Lung microvascular endothelial cell (primary cell): ENCODE measurements around the gene SURF6. TPM values are rescaled to one million over a fixed set of nuclear protein-coding genes. Genes with fewer than 3 reads are reported as not detected.
A peak's percentile ranks its signal among the peaks of the same experiment; 100 is the strongest.

Experiments used
- DNase-seq, 2 donors: peaks; one replicate each; pipeline versions ENCODE4 v3.0.0 to v3.0.0-alpha.2; 2010; ENCODE audit warnings: low read depth in 2 of 2
- total RNA-seq: library from RNA; depleted of rRNA; stranded (reverse); fragments of >200 nt; gene quantifications from 2 replicates; pipeline ENCODE4 v1.2.1, GENCODE V29; 2014

SURF6 gene
- total RNA-seq, 1 donor from 2014 or later: 6.5 TPM

- DNase-seq: peak; percentile 11 to 78
These were observed 32.4 kb upstream of the SURF6 start for GRCh38 chr9:133368249-133368881.

GRCh38 chr9:133367778-133368177 is 31.8 kb upstream of the SURF6 start:
- no peak for DNase-seq

- no peak for DNase-seq
These were observed 31.2 kb upstream of the SURF6 start for GRCh38 chr9:133367221-133367620.

GRCh38 chr9:133366435-133366834 is 30.4 kb upstream of the SURF6 start:
- no peak for DNase-seq

GRCh38 chr9:133362359-133363044 is 26.5 kb upstream of the SURF6 start:
- DNase-seq: no peak

- DNase-seq: no peak
These were observed 25.6 kb upstream of the SURF6 start for GRCh38 chr9:133361507-133362092.

GRCh38 chr9:133360400-133361393 is 24.7 kb upstream of the SURF6 start:
- DNase-seq: no peak

- peak; percentile 16 to 46 for DNase-seq
These were observed 23.6 kb upstream of the SURF6 start for GRCh38 chr9:133359399-133360175.

- no peak for DNase-seq
These were observed 21.7 kb upstream of the SURF6 start for GRCh38 chr9:133357656-133358055.

GRCh38 chr9:133356391-133357091 is 20.6 kb upstream of the SURF6 start, which contains the start of the genes SURF1 and SURF2:
Gene SURF1 (minus strand): TSS chr9:133356487. CDS start chr9:133356453, 34 bp downstream.
Gene SURF2 (plus strand): TSS chr9:133356550. CDS start chr9:133356593, 43 bp downstream.
- DNase-seq: peak; percentile 42 to 70

GRCh38 chr9:133355881-133356357 is 19.9 kb upstream of the SURF6 start:
- peak; percentile 32 to 51 for DNase-seq

- no peak for DNase-seq
These were observed 18.8 kb upstream of the SURF6 start for GRCh38 chr9:133354766-133355165.

- no peak for DNase-seq
These were observed 17.6 kb upstream of the SURF6 start for GRCh38 chr9:133353548-133353947.

- no peak for DNase-seq
These were observed 16.8 kb upstream of the SURF6 start for GRCh38 chr9:133352635-133353340.

- peak; percentile 64 to 74 for DNase-seq
These were observed 16.1 kb upstream of the SURF6 start for GRCh38 chr9:133351908-133352634.

- DNase-seq: no peak
These were observed 15.5 kb upstream of the SURF6 start for GRCh38 chr9:133351526-133351907.

GRCh38 chr9:133349965-133350616 is 14.1 kb upstream of the SURF6 start:
- no peak for DNase-seq
